Muscle of leg (tissue), 11 donors: Measurements from ENCODE around the gene ORAI3. TPM values are rescaled to one million over a fixed set of nuclear protein-coding genes. Genes with fewer than 3 reads are reported as not detected.
"Not testable (repeated sequence)": the region's sequence is repeated elsewhere in the genome, so short reads cannot be mapped to it uniquely, and the experiment has no call there.

Source experiments
- DNase-seq: peaks from one replicate; pipeline ENCODE4 v3.0.0; 2013
- H3K27ac ChIP-seq: one replicate; pipeline ENCODE4 v1.5.1; 2013; ENCODE audit warnings: mild to moderate bottlenecking, low read length, control low read depth
- H3K27me3 ChIP-seq: one replicate; pipeline ENCODE4 v1.6.1; 2013; ENCODE audit warnings: low read length; ENCODE audit not compliant: control insufficient read depth, insufficient read depth
- H3K36me3 ChIP-seq: one replicate; pipeline ENCODE4 v1.6.1; 2013; ENCODE audit warnings: low read length; ENCODE audit not compliant: control insufficient read depth, insufficient read depth
- H3K4me1 ChIP-seq: one replicate; pipeline ENCODE4 v1.6.1; 2013; ENCODE audit warnings: low read length; ENCODE audit not compliant: control insufficient read depth, insufficient read depth
- H3K4me3 ChIP-seq: one replicate; pipeline ENCODE4 v1.5.1; 2013; ENCODE audit warnings: low read length, control low read depth
- H3K9me3 ChIP-seq: replicated peaks from 2 replicates; pipeline ENCODE4 v1.6.1; 2013; ENCODE audit warnings: low read depth, low read length; ENCODE audit not compliant: control insufficient read depth
- whole genome bisulfite sequencing: methylation state at CpG from one replicate; pipeline ENCODE4 v1.1.5; 2013; ENCODE audit warnings: missing lambda C conversion rate; ENCODE audit not compliant: insufficient coverage; 5-methylcytosine and 5-hydroxymethylcytosine counted together
- polyA plus RNA-seq, 8 donors: library from polyadenylated mRNA; unstranded; fragments of 120-200 nt; gene quantifications; one replicate each; pipeline versions ENCODE4 v1.2.1 to v1.2.3, GENCODE V29; 2013; ENCODE audit warnings: inconsistent platforms in 1 of 8, low replicate concordance in 1 of 8; ENCODE audit not compliant: insufficient read length in 8 of 8, insufficient read depth in 1 of 8
- total RNA-seq: library from RNA; stranded (reverse); fragments of 120-200 nt; gene quantifications from one replicate; pipeline ENCODE4 v1.2.4, GENCODE V29; 2013

ORAI3 gene
- total and polyA plus RNA-seq, 9 donors: 8.9 to 14.0 (median 11.1) TPM

GRCh38 chr16:30928390-30928789 lies 20.5 kb upstream of the ORAI3 start:
- H3K9me3 ChIP-seq: no peaks in the 10 kb centered on the region
- peaks cover 60% of the 10 kb centered on the region for H3K36me3 ChIP-seq
- H3K27ac ChIP-seq: no peak overlapping the region
- 78% methylated on average over 7 of the region's 11 CpGs for WGBS
- H3K4me3 ChIP-seq: no peak overlapping the region
- no peaks in the 10 kb centered on the region for H3K27me3 ChIP-seq
- peaks cover 11% of the 10 kb centered on the region for H3K4me1 ChIP-seq
- DNase-seq: no peak

DNA sequence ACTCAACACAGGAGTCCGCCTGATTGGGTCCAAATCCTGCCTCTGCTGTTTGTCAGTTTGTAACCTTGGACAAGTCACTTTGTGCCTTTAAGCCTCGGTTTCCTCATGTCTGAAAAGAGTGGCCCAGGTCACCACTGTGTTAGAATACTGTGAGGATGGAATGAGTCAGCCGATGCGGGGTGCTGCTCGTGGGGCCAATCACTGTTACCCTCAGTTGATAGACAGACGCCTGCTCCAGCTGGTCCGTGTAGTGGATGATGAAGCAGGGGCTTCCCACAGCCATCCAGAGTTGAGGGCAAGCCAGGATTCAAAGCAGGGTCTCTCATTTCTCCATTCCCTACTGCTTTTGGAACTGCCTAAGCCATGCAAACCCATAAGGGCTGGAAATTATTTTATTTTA lies 19.7 kb upstream of the ORAI3 start:
- Histone ChIP-seq H3K36me3 (peaks cover 63% of the 10 kb centered on the region), H3K27me3 (no peaks in the 10 kb centered on the region), H3K27ac (no peak overlapping the region), H3K4me3 (no peak overlapping the region), H3K4me1 (peaks cover 11% of the 10 kb centered on the region), H3K9me3 (no peaks in the 10 kb centered on the region)
- no peak for DNase-seq
- 67% methylated on average over 1 of the region's 7 CpGs for WGBS

DNA sequence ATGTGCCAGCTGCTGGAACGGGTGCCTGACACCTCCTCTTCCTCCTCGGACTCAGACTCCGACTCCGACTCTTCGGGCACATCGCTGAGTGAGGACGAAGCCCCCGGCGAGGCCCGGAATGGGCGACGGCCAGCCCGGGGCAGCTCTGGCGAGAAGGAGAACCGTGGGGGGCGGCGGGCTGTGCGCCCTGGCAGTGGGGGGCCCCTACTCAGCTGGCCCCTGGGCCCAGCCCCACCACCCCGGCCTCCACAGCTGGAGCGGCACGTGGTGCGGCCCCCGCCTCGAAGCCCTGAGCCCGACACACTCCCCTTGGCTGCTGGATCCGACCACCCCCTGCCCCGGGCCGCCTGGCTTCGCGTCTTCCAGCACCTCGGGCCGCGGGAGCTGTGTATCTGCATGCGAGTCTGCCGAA lies 18.7 kb upstream of the ORAI3 start:
- no peak overlapping the region for H3K27ac ChIP-seq
- DNase-seq: no peak
- peaks cover 67% of the 10 kb centered on the region for H3K36me3 ChIP-seq
- no peak overlapping the region for H3K4me3 ChIP-seq
- H3K9me3 ChIP-seq: no peaks in the 10 kb centered on the region
- WGBS: 91% methylated on average over 35 of the region's 35 CpGs
- H3K4me1 ChIP-seq: peaks cover 3% of the 10 kb centered on the region
- no peaks in the 10 kb centered on the region for H3K27me3 ChIP-seq

DNA sequence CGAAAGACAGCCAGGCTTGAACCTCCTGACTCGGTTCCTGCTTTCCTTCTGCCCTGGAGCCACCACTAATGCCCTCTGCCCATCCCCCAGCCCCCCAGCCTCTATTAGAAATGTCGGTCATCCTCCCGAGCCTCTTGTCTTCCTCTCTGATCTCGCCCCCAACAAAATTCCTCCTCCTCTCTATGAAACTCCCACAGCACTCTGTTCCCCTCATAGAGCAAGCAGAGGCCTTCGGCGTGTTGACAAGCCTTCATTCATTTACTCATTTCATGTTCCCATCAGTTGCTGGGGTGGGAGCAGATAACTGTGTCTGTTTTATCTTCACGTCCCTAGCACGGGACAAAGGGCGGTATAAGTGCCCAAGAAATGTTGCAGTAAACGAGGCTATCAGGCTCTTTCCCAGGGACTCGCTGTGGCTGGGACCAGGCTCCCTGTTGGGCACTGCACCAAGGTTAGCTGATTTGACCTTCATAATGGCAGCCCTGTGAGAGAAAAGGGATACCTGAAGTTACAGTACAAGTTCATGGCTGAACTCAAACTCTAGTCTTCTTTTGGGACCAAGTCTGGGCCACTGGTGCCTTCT lies 17.7 kb upstream of the ORAI3 start:
- H3K27me3 ChIP-seq: no peaks in the 10 kb centered on the region
- H3K36me3 ChIP-seq: peaks cover 74% of the 10 kb centered on the region
- 79% methylated on average over 10 of the region's 12 CpGs for whole genome bisulfite sequencing
- no peaks in the 10 kb centered on the region for H3K4me1 ChIP-seq
- DNase-seq: no peak
- H3K27ac ChIP-seq: no peak overlapping the region
- H3K9me3 ChIP-seq: no peaks in the 10 kb centered on the region
- no peak overlapping the region for H3K4me3 ChIP-seq

GRCh38 chr16:30934827-30935557 lies 13.9 kb upstream of the ORAI3 start:
- Histone ChIP-seq H3K4me1 (peaks cover 4% of the 10 kb centered on the region), H3K9me3 (no peaks in the 10 kb centered on the region), H3K4me3 (no peak overlapping the region), H3K36me3 (peaks cover 52% of the 10 kb centered on the region), H3K27ac (no peak overlapping the region), H3K27me3 (no peaks in the 10 kb centered on the region)
- peak; percentile 49 for DNase-seq
- 56% methylated on average over 12 of the region's 12 CpGs for WGBS

- H3K36me3 ChIP-seq: peaks cover 48% of the 10 kb centered on the region
- no peak for DNase-seq
- H3K9me3 ChIP-seq: no peaks in the 10 kb centered on the region
- H3K27me3 ChIP-seq: no peaks in the 10 kb centered on the region
- peaks cover 16% of the 10 kb centered on the region for H3K4me1 ChIP-seq
- H3K4me3 ChIP-seq: no peak overlapping the region
- no peak overlapping the region for H3K27ac ChIP-seq
- 55% methylated on average over 5 of the region's 5 CpGs for WGBS
Measured at GRCh38 chr16:30937692-30938091, 11.2 kb upstream of the ORAI3 start.

- H3K4me3 ChIP-seq, H3K9me3 ChIP-seq, DNase-seq, H3K27me3 ChIP-seq, H3K27ac ChIP-seq: not testable (repeated sequence)
- Histone ChIP-seq H3K36me3 (peaks cover 56% of the 10 kb centered on the region), H3K4me1 (peaks cover 16% of the 10 kb centered on the region)
- WGBS: 96% methylated on average over 6 of the region's 8 CpGs
Measured at GRCh38 chr16:30939571-30939970, 9.3 kb upstream of the ORAI3 start.

GRCh38 chr16:30941600-30942425 lies 7.1 kb upstream of the ORAI3 start:
- Histone ChIP-seq H3K36me3 (peaks cover 48% of the 10 kb centered on the region), H3K9me3 (no peaks in the 10 kb centered on the region), H3K27ac (peak overlapping the region; percentile 20), H3K4me3 (no peak overlapping the region), H3K27me3 (no peaks in the 10 kb centered on the region), H3K4me1 (peaks cover 16% of the 10 kb centered on the region)
- 25% methylated on average over 14 of the region's 15 CpGs for WGBS
- peak; percentile 69 for DNase-seq

GRCh38 chr16:30942426-30942806 lies 6.5 kb upstream of the ORAI3 start:
- Histone ChIP-seq H3K27ac (no peak overlapping the region), H3K27me3 (no peaks in the 10 kb centered on the region), H3K4me3 (no peak overlapping the region), H3K36me3 (peaks cover 42% of the 10 kb centered on the region), H3K9me3 (no peaks in the 10 kb centered on the region), H3K4me1 (peaks cover 15% of the 10 kb centered on the region)
- WGBS: 88% methylated on average over 2 of the region's 4 CpGs
- no peak for DNase-seq

DNA sequence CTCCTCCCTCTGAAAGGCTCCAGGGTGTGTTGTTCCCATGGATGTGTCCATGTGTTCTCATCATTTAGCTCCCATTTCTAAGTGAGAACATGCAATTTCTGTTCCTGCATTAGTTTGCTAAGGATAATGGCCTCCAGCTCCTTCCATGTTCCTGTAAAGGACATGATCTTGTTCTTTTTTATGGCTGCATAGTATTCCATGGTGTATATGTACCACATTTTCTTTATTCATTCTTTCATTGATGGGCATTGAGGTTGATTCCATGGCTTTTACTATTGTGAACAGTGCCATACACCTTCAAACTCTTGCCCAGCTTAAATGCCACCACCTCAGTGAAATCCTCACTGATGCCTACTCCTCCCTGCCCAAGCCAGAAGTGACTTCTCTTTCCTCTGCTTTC lies 4.5 kb upstream of the ORAI3 start:
- no peak overlapping the region for H3K27ac ChIP-seq
- no peak overlapping the region for H3K4me3 ChIP-seq
- H3K4me1 ChIP-seq: peaks cover 24% of the 10 kb centered on the region
- peaks cover 40% of the 10 kb centered on the region for H3K36me3 ChIP-seq
- DNase-seq: no peak
- H3K9me3 ChIP-seq: no peaks in the 10 kb centered on the region
- no peaks in the 10 kb centered on the region for H3K27me3 ChIP-seq
